DND-41 (cell line): Measurements from ENCODE around the gene BTNL9.
"Not testable (repeated sequence)": the region's sequence is repeated elsewhere in the genome, so short reads cannot be mapped to it uniquely, and the experiment has no call there.

Experiments
- ATAC-seq: fragments of 200-7000 bp; cut with Tn5 transposase; 3 replicates; pipeline ENCODE4 v1.9.1; 2021; ENCODE audit warnings: low read depth; ENCODE audit not compliant: insufficient read depth
- DNase-seq: peaks from one replicate; pipeline ENCODE4 v3.0.0-alpha.2; 2020
- H2AFZ ChIP-seq: 2 replicates; pipeline ENCODE4 v1.6.0; 2012; ENCODE audit warnings: low read depth, low read length
- H3K27ac ChIP-seq: 2 replicates; pipeline ENCODE4 v1.5.1; 2012; ENCODE audit warnings: low read length, inconsistent platforms
- H3K27me3 ChIP-seq: fragments of 200-600 bp; sonication (generic); 2 replicates; pipeline ENCODE4 v1.6.0; 2012; ENCODE audit warnings: low read length, mild to moderate bottlenecking, inconsistent platforms; ENCODE audit not compliant: insufficient read depth, poor library complexity
- H3K36me3 ChIP-seq: 2 replicates; pipeline ENCODE4 v1.5.1; 2012; ENCODE audit warnings: low read length, inconsistent platforms; ENCODE audit not compliant: insufficient read depth
- H3K4me1 ChIP-seq: 2 replicates; pipeline ENCODE4 v1.5.1; 2012; ENCODE audit warnings: mild to moderate bottlenecking, low read length; ENCODE audit not compliant: insufficient read depth
- H3K4me2 ChIP-seq: 2 replicates; pipeline ENCODE4 v1.6.0; 2012; ENCODE audit warnings: mild to moderate bottlenecking, moderate library complexity, low read length, inconsistent platforms; ENCODE audit not compliant: insufficient read depth
- H3K4me3 ChIP-seq, 2 experiments: fragments of 200-600 bp in 1 of 2; shearing (Covaris generic) in 1 of 2; 2 replicates each; pipeline ENCODE4 v1.5.1; 2012 to 2016; ENCODE audit warnings: inconsistent platforms in 2 of 2, low read length in 2 of 2, mild to moderate bottlenecking in 2 of 2, low read depth in 1 of 2, moderate library complexity in 1 of 2
- H3K79me2 ChIP-seq: 2 replicates; pipeline ENCODE4 v1.6.0; 2012; ENCODE audit warnings: low read length, inconsistent platforms; ENCODE audit not compliant: insufficient read depth
- H3K9ac ChIP-seq: 2 replicates; pipeline ENCODE4 v1.6.0; 2012; ENCODE audit warnings: low read depth, mild to moderate bottlenecking, inconsistent platforms, low read length, moderate library complexity
- H3K9me3 ChIP-seq: 2 replicates; pipeline ENCODE4 v1.5.1; 2012; ENCODE audit warnings: low read length, moderate library complexity, mild to moderate bottlenecking, inconsistent platforms; ENCODE audit not compliant: insufficient read depth, severe bottlenecking
- H4K20me1 ChIP-seq: 2 replicates; pipeline ENCODE4 v1.6.0; 2012; ENCODE audit warnings: low read length; ENCODE audit not compliant: insufficient read depth
- EZH2 ChIP-seq: IDR thresholded peaks from 3 replicates; pipeline ENCODE4 v1.6.1; 2012; ENCODE audit warnings: borderline replicate concordance, low read depth, mild to moderate bottlenecking, moderate library complexity, low read length, inconsistent platforms; ENCODE audit not compliant: severe bottlenecking
- TF ChIP-seq, protein P1 (sequence below): IDR thresholded peaks from 2 replicates; pipeline ENCODE4 v1.5.1; 2012; ENCODE audit warnings: borderline replicate concordance, low read length, moderate library complexity, mild to moderate bottlenecking; ENCODE audit not compliant: poor library complexity, severe bottlenecking; ENCODE audit errors: extremely low read depth

The BTNL9 gene

DNA sequence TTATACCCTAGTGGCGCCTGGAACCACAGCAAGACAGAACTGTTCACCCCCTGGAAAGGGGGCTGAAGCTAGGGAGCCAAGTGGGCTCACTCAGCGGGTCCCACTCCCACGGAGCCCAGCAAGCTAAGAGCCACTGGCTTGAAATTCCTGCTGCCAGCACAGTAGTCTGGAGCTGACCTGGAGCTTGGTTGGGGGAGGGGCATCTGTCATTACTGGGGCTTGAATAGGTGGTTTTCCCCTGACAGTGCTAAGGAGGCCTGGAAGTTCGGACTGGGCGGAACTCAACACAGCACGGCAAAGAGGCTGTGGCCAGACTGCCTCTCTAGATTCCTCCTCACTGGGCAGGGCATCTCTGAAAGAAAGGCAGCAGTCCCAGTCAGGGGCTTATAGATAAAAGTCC, 31.9 kb upstream of the BTNL9 start:
- Histone ChIP-seq H3K79me2 (no peaks in the 10 kb centered on the region), H3K9me3 (no peaks in the 10 kb centered on the region), H3K4me2 (no peak overlapping the region), H3K9ac (no peak overlapping the region), H3K4me3 (no peak overlapping the region), H3K27ac (no peak overlapping the region), H3K36me3 (no peaks in the 10 kb centered on the region), H3K4me1 (no peaks in the 10 kb centered on the region), H4K20me1 (no peaks in the 10 kb centered on the region), H3K27me3 (peaks cover 3% of the 10 kb centered on the region), H2AFZ (no peak overlapping the region)
- TF ChIP-seq EZH2, result no peak
- TF ChIP-seq, protein P1, sequence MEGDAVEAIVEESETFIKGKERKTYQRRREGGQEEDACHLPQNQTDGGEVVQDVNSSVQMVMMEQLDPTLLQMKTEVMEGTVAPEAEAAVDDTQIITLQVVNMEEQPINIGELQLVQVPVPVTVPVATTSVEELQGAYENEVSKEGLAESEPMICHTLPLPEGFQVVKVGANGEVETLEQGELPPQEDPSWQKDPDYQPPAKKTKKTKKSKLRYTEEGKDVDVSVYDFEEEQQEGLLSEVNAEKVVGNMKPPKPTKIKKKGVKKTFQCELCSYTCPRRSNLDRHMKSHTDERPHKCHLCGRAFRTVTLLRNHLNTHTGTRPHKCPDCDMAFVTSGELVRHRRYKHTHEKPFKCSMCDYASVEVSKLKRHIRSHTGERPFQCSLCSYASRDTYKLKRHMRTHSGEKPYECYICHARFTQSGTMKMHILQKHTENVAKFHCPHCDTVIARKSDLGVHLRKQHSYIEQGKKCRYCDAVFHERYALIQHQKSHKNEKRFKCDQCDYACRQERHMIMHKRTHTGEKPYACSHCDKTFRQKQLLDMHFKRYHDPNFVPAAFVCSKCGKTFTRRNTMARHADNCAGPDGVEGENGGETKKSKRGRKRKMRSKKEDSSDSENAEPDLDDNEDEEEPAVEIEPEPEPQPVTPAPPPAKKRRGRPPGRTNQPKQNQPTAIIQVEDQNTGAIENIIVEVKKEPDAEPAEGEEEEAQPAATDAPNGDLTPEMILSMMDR, result no peak
- DNase-seq (no peak), ATAC-seq (no peak)

DNA sequence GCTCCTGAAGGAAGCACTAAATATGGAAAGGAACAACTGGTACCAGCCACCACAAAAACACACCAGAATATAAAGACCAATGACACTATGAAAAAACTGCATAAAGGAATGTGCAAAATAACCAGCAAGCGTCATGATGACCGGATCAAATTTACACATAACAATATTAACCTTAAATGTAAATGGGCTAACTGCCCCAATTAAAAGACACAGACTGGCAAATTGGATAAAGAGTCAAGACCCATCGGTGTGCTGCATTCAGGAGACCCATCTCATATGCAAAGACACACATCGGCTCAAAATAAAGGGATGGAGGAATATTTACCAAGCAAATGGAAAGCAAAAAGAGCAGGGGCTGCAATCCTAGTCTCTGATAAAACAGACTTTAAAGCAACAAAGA, 30.0 kb upstream of the BTNL9 start:
- H3K27ac ChIP-seq, DNase-seq, H4K20me1 ChIP-seq, H3K79me2 ChIP-seq, H3K9ac ChIP-seq, H3K4me1 ChIP-seq, H3K9me3 ChIP-seq, H3K27me3 ChIP-seq, H3K4me3 ChIP-seq, H2AFZ ChIP-seq, H3K36me3 ChIP-seq, ATAC-seq, H3K4me2 ChIP-seq: not testable (repeated sequence)

DNA sequence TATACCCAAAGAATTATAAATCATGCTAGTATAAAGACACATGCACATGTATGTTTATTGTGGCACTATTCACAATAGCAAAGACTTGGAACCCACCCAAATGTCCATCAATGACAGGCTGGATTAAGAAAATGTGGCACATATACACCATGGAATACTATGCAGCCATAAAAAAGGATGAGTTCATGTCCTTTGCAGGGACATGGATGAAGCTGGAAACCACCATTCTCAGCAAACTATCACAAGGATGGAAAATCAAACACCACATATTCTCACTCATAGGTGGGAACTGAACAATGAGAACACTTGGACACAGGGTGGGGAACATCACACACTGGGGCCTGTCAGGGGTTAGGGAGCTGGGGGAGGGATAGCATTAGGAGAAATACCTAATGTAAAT, 25.4 kb upstream of the BTNL9 start:
- not testable (repeated sequence) for H3K36me3 ChIP-seq, H3K79me2 ChIP-seq, DNase-seq, H2AFZ ChIP-seq, ATAC-seq, H3K27me3 ChIP-seq, H3K9ac ChIP-seq, H3K27ac ChIP-seq, H3K4me3 ChIP-seq, H3K9me3 ChIP-seq, H3K4me1 ChIP-seq, H4K20me1 ChIP-seq, H3K4me2 ChIP-seq

DNA sequence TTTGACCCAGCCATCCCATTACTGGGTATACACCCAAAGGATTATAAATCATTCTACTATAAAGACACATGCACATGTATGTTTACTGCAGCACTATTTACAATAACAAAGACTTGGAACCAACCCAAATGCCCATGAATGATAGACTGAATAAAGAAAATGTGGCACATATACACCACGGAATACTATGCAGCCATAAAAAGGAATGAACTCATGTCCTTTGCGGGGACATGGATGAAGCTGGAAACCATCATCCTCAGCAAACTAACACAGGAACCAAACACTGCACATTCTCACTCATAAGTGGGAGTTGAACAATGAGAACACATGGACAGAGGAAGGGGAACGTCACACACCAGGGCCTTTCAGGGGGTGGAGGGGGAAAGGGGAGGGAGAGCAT, 22.6 kb upstream of the BTNL9 start:
- not testable (repeated sequence) for H3K4me1 ChIP-seq, DNase-seq, H2AFZ ChIP-seq, ATAC-seq, H4K20me1 ChIP-seq, H3K4me3 ChIP-seq, H3K79me2 ChIP-seq, H3K27ac ChIP-seq, H3K27me3 ChIP-seq, H3K9ac ChIP-seq, H3K9me3 ChIP-seq, H3K4me2 ChIP-seq, H3K36me3 ChIP-seq

DNA sequence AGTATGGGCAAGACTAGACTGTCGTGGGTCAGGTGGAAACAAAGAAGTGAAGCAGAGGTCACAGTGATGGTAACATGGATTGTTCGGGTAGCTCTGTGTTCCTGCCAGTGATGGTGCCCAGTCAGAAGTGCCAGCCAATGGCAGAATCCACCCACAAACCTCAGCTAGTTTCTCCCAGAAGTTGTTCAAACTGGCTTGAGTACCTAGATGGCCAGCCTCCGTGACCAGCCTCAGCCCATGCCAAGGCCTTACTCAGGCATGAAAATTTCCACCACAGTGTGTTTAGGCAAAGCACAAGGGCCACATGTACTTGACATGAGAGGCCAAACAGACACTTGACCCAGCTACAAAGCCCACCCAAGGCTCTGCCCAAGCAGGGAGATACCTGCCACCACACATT, 19.4 kb upstream of the BTNL9 start:
- DNase-seq, result no peak
- H3K4me2 ChIP-seq, result no peak overlapping the region
- H3K36me3 ChIP-seq, result no peaks in the 10 kb centered on the region
- H3K9ac ChIP-seq, result no peak overlapping the region
- H3K4me3 ChIP-seq, result no peak overlapping the region
- H3K4me1 ChIP-seq, result no peaks in the 10 kb centered on the region
- no peak for TF ChIP-seq EZH2
- TF ChIP-seq, protein P1, result no peak
- H3K27me3 ChIP-seq, result no peaks in the 10 kb centered on the region
- H3K9me3 ChIP-seq, result peaks cover 9% of the 10 kb centered on the region
- no peak overlapping the region for H3K27ac ChIP-seq
- H4K20me1 ChIP-seq, result no peaks in the 10 kb centered on the region
- H3K79me2 ChIP-seq, result no peaks in the 10 kb centered on the region
- no peak overlapping the region for H2AFZ ChIP-seq
- no peak for ATAC-seq
